ENCODE data around the gene DGKG. TPM values are rescaled to one million over a fixed set of nuclear protein-coding genes. Genes with fewer than 3 reads are reported as not detected.

The DGKG gene
- total RNA-seq, 4 donors from 2014 or later: 1.2 to 13.7 (median 2.1) TPM

DNA sequence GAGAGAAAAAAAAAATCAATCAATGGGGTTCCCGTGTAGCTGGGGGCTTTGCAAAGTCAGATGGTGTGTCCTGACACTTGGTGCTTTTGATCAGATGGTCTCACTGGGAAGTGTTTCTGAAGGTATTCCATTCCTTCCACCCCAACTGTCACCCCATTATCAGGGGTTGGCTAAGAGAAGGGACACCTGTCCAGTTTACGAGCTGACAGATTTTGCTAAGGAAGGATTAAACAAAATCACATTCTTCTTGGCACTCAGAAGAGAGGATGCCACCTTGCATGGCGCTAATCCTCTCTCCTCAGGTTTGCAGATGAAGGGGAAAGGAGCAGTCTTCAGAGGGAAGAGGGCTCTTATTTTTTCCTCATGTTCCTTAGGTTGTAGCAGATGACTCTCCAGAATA is 149.4 kb downstream of the DGKG start:
- TF ChIP-seq POLR2A (IDR thresholded peaks at IDR 0.05): no peak
- TF ChIP-seq, protein P1, sequence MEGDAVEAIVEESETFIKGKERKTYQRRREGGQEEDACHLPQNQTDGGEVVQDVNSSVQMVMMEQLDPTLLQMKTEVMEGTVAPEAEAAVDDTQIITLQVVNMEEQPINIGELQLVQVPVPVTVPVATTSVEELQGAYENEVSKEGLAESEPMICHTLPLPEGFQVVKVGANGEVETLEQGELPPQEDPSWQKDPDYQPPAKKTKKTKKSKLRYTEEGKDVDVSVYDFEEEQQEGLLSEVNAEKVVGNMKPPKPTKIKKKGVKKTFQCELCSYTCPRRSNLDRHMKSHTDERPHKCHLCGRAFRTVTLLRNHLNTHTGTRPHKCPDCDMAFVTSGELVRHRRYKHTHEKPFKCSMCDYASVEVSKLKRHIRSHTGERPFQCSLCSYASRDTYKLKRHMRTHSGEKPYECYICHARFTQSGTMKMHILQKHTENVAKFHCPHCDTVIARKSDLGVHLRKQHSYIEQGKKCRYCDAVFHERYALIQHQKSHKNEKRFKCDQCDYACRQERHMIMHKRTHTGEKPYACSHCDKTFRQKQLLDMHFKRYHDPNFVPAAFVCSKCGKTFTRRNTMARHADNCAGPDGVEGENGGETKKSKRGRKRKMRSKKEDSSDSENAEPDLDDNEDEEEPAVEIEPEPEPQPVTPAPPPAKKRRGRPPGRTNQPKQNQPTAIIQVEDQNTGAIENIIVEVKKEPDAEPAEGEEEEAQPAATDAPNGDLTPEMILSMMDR (IDR thresholded peaks at IDR 0.05): no peak
- H3K27me3 ChIP-seq: no peaks in the 10 kb centered on the region
- no peaks in the 10 kb centered on the region for H3K36me3 ChIP-seq
- no peaks in the 10 kb centered on the region for H3K9me3 ChIP-seq
- no peak overlapping the region for H3K27ac ChIP-seq
- no peak for DNase-seq
- WGBS, 2 donors: 83 to 92% methylated on average over 3 of the region's 3 CpGs
- intact Hi-C loops (cut with DNase I): no loop called here
- H3K4me1 ChIP-seq: peaks cover 21 to 33% (median 23%) of the 10 kb centered on the region in 3 donors
- H3K4me3 ChIP-seq: no peak overlapping the region

- 64 to 79% methylated on average over 6 to 8 of the region's 9 CpGs for WGBS, 2 donors
- no peaks in the 10 kb centered on the region for H3K27me3 ChIP-seq
- no peaks in the 10 kb centered on the region for H3K9me3 ChIP-seq
- H3K27ac ChIP-seq: peak overlapping the region; percentile 68 to 86 (median 80)
- H3K36me3 ChIP-seq: no peaks in the 10 kb centered on the region
- H3K4me3 ChIP-seq: peak overlapping the region in 1 of 4 donors; percentile 42
- peaks cover 21 to 33% (median 23%) of the 10 kb centered on the region in 3 donors for H3K4me1 ChIP-seq
- intact Hi-C loops (cut with DNase I): no loop called here
- DNase-seq: no peak
- no peak for TF ChIP-seq POLR2A (IDR thresholded peaks at IDR 0.05)
- TF ChIP-seq, protein P1 (IDR thresholded peaks at IDR 0.05): no peak
Observed at GRCh38 chr3:186210852-186211500, 151.1 kb downstream of the DGKG start.

DNA sequence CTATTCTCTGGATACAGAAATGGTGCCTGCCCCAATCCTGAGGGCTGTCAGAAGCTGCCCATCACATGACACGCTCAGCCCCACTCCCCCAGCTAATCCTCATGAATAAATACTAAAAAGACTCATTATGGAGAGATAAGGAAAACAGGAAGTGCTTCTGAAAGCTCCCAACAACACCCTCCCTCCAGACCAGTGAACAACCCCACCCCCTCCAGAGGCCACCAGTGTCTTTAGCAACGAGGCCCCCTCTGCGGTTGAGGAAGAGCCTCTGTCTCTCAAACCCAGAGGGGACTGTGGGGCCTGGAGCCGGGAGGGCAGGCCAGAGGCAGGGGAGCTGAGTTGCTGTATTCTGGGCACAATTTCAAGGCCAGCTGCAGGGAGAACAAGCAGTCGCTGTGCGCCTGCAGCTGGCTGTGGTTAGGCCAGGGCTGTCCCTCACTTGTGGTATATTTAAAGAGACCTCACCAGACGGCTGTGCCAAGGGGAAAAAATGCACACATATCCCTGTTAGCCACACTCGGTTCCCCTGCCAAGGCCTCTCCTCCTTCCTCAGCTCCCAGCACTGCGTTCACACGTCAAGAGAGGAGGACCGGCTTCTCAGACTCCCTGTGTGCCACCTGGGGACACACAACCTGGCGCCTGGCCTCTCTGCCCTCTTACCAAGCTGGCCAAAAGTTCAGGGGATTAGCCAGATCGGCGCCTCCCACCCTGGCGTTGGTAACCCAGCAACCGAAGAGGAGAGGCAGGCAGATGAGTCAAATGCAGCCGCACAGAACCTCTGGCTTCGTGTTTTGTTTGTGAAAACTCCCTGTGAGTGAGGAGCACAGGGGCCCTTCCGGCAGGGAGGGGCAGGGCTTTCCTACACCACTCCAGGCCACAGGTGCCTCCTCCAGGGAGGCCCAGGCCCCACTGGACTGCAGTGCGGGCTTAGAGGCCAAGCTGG is 152.0 kb downstream of the DGKG start:
- H3K27ac ChIP-seq: peak overlapping the region; percentile 68 to 86 (median 80)
- peak overlapping the region in 1 of 4 donors; percentile 42 for H3K4me3 ChIP-seq
- DNase-seq: no peak
- 11 to 37% methylated on average over 3 to 7 of the region's 20 CpGs for WGBS, 2 donors
- H3K27me3 ChIP-seq: no peaks in the 10 kb centered on the region
- H3K4me1 ChIP-seq: peaks cover 21 to 33% (median 23%) of the 10 kb centered on the region in 3 donors
- H3K9me3 ChIP-seq: no peaks in the 10 kb centered on the region
- H3K36me3 ChIP-seq: no peaks in the 10 kb centered on the region
- no peak for TF ChIP-seq POLR2A (IDR thresholded peaks at IDR 0.05)
- TF ChIP-seq, protein P1 (IDR thresholded peaks at IDR 0.05): no peak
- intact Hi-C loops (cut with DNase I): no loop called here

- no peaks in the 10 kb centered on the region for H3K36me3 ChIP-seq
- intact Hi-C loops (cut with DNase I): no loop called here
- H3K27me3 ChIP-seq: no peaks in the 10 kb centered on the region
- no peak overlapping the region for H3K27ac ChIP-seq
- TF ChIP-seq, protein P1 (IDR thresholded peaks at IDR 0.05): no peak
- TF ChIP-seq POLR2A (IDR thresholded peaks at IDR 0.05): no peak
- no peak overlapping the region for H3K4me3 ChIP-seq
- DNase-seq: no peak
- 82 to 85% methylated on average over 8 of the region's 8 CpGs for WGBS, 2 donors
- peaks cover 21 to 30% (median 23%) of the 10 kb centered on the region in 3 donors for H3K4me1 ChIP-seq
- H3K9me3 ChIP-seq: no peaks in the 10 kb centered on the region
Observed at GRCh38 chr3:186208296-186208989, 153.6 kb downstream of the DGKG start.
